C1 segment of cervical spinal cord (tissue), 14 donors: Measurements from ENCODE around the gene RNF149.

Experiments
- DNase-seq, 14 donors: peaks; one replicate each; lab custom pipeline; 2025; lab: John Stamatoyannopoulos, UW

RNF149 gene

DNA sequence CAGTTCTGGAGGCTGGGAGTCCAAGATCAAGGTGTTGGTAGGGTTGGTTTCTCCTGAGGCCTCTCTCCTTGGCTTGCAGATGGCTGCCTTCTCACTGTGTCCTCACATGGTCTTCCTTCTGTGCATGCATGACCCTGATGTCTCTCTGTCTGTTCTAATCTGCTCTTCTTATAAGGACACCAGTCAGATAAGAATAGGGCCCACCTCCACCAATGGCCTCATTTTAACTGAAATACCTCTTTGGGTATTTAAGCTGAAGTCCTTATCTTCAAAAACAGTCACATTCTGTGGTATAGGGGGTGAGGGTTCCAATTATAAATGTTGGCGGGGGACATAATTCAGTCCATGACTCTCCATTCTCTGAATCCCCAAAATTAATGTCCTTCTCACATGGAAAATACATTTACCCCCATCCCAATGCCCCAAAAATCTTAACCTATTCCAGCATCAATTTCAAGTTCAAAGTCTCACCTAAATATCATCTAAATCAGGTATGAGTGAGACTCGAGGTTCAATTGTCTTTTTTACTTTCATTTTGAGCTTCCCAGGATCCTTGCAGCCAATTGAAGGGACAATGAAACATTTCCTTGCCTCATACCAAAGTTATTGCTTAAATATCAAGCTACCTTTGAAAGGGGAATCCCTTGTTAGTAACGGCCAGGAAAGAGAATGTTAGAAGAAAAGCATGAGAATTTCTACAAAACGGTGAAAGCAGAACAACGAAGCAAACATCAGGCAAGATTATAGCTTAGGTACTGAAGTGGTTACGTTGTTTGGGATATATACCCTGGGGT is 76.4 kb downstream of the RNF149 start:
- no peak for DNase-seq

DNA sequence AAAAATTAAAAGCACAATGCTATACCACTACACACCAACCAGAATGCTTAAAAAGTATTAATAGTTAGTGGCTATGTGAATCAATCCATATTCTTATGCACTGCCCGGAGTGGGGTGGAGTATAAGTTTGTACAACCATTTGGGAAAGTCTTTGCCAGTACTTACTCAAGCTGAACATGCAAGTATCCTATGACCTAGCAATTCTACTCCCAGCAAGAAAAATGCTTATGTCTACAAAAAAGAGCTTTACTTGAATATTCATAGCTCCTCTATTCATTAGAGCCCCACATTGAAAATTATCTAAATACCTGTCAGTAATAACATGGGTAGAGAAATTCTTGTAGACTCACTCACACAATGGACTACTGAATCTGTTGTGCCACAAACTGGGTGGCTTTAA is 77.3 kb downstream of the RNF149 start:
- DNase-seq: no peak

DNA sequence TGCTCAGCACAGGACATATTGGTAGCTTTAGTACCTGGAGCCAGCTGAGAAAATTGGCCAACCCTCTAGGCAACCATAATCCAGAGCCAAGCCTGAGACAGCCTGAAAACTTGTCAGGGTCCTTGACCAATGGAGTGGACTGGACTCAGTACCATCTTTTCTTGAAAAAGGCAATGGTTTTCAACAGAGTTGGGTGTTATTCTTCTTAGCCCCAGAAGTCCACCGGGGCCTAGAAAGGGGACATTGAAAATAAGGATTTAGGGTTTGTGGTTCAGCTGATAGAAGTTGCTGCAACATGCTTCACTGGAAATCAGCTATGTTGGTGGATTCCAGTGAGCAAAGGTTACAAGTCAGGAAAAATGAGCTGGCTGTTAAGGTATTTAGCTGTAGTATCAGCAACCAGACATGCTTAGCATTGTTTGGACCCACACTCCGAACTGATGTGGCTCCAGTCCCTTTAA is 77.9 kb downstream of the RNF149 start:
- no peak for DNase-seq
